Measurements from ENCODE around the gene ZNF576.
A peak's percentile ranks its signal among the peaks of the same experiment; 100 is the strongest.

ZNF576 gene

GRCh38 chr19:43569657-43570056, 26.7 kb upstream of the ZNF576 start:
- Histone ChIP-seq H3K27me3 (no peaks in the 10 kb centered on the region), H3K4me3 (ENCODE audit: low read depth in 1 of 2, low read length in 1 of 2) (no peak overlapping the region), H3K27ac (no peak overlapping the region), H3K36me3 (peaks cover 3% of the 10 kb centered on the region), H3K9me3 (no peaks in the 10 kb centered on the region), H3K4me1 (ENCODE audit: control insufficient read depth in 1 of 2, insufficient read depth in 1 of 2, low read depth in 1 of 2, low read length in 1 of 2) (peaks cover 4 to 8% of the 10 kb centered on the region in 2 experiments)
- no peak for TF ChIP-seq CTCF (IDR thresholded peaks at IDR 0.05)

GRCh38 chr19:43570174-43570791, 26.1 kb upstream of the ZNF576 start:
- Histone ChIP-seq H3K27ac (no peak overlapping the region), H3K27me3 (no peaks in the 10 kb centered on the region), H3K9me3 (no peaks in the 10 kb centered on the region), H3K4me1 (ENCODE audit: control insufficient read depth in 1 of 2, insufficient read depth in 1 of 2, low read depth in 1 of 2, low read length in 1 of 2) (peaks cover 7 to 13% of the 10 kb centered on the region in 2 experiments), H3K36me3 (peaks cover 3% of the 10 kb centered on the region), H3K4me3 (ENCODE audit: low read depth in 1 of 2, low read length in 1 of 2) (no peak overlapping the region)
- no peak for TF ChIP-seq CTCF (IDR thresholded peaks at IDR 0.05)

- no peak overlapping the region for H3K27ac ChIP-seq
- no peak for TF ChIP-seq CTCF (IDR thresholded peaks at IDR 0.05)
- H3K36me3 ChIP-seq: peaks cover 3% of the 10 kb centered on the region
- H3K4me1 ChIP-seq (ENCODE audit: control insufficient read depth in 1 of 2, insufficient read depth in 1 of 2, low read depth in 1 of 2, low read length in 1 of 2): peaks cover 13 to 19% of the 10 kb centered on the region in 2 experiments
- H3K27me3 ChIP-seq: no peaks in the 10 kb centered on the region
- H3K4me3 ChIP-seq (ENCODE audit: low read depth in 1 of 2, low read length in 1 of 2): no peak overlapping the region
- no peaks in the 10 kb centered on the region for H3K9me3 ChIP-seq
Observed at GRCh38 chr19:43572171-43572588, 24.2 kb upstream of the ZNF576 start.

GRCh38 chr19:43574424-43575155, 21.8 kb upstream of the ZNF576 start:
- peaks cover 3% of the 10 kb centered on the region for H3K36me3 ChIP-seq
- H3K9me3 ChIP-seq: no peaks in the 10 kb centered on the region
- peaks cover 13 to 19% of the 10 kb centered on the region in 2 experiments for H3K4me1 ChIP-seq (ENCODE audit: control insufficient read depth in 1 of 2, insufficient read depth in 1 of 2, low read depth in 1 of 2, low read length in 1 of 2)
- TF ChIP-seq CTCF (IDR thresholded peaks at IDR 0.05): no peak
- H3K27me3 ChIP-seq: no peaks in the 10 kb centered on the region
- H3K4me3 ChIP-seq (ENCODE audit: low read depth in 1 of 2, low read length in 1 of 2): peak overlapping the region; percentile 69 to 82
- H3K27ac ChIP-seq: peak overlapping the region; percentile 86

GRCh38 chr19:43575156-43575950, 21.0 kb upstream of the ZNF576 start, which contains the start of the genes PINLYP and XRCC1:
PINLYP (plus strand) TSS chr19:43575801; CDS start chr19:43577192, 1,391 bp downstream.
XRCC1 (minus strand) TSS chr19:43575527; CDS start chr19:43575458, 69 bp downstream.
- TF ChIP-seq CTCF (IDR thresholded peaks at IDR 0.05): peak; percentile 43
- Histone ChIP-seq H3K4me1 (ENCODE audit: control insufficient read depth in 1 of 2, insufficient read depth in 1 of 2, low read depth in 1 of 2, low read length in 1 of 2) (peaks cover 18 to 19% of the 10 kb centered on the region in 2 experiments), H3K9me3 (no peaks in the 10 kb centered on the region), H3K4me3 (ENCODE audit: low read depth in 1 of 2, low read length in 1 of 2) (peak within 1 kb of the TSS; percentile 69 to 82), H3K36me3 (peaks cover 3% of the 10 kb centered on the region), H3K27me3 (no peaks in the 10 kb centered on the region), H3K27ac (peak within 1 kb of the TSS; percentile 86)
